ENCODE results near the gene SFT2D2. TPM values are rescaled to one million over a fixed set of nuclear protein-coding genes. Genes with fewer than 3 reads are reported as not detected.

Gene SFT2D2
- 10.5 to 18.1 TPM (median 14.5 TPM) in 5 replicates for total RNA-seq (2022; extraction: Qiagen RNA extraction; ENCODE audit: low read depth)

GRCh38 chr1:168225476-168226190, at the start of gene SFT2D2:
SFT2D2 (plus strand) TSS chr1:168226004; CDS start chr1:168226080, 76 bp downstream.

GRCh38 chr1:168178638-168179437, 47.0 kb upstream of the SFT2D2 start, which contains the start of gene TIPRL:
TIPRL (plus strand) TSS chr1:168178962; CDS start chr1:168179078, 116 bp downstream.

GRCh38 chr1:168280296-168280927, 54.6 kb downstream of the SFT2D2 start, which contains the start of gene TBX19:
TBX19 (plus strand) TSS chr1:168280877; CDS start chr1:168281091, 214 bp downstream.

Other genes starting within 250 kb of the SFT2D2 start
- 8.7 to 21.3 TPM (median 16.4 TPM) in 5 replicates for gene GPR161, start 89.1 kb upstream of the SFT2D2 start, total RNA-seq (2022; extraction: Qiagen RNA extraction; ENCODE audit: low read depth)
- 25.6 to 43.3 TPM (median 30.4 TPM) in 5 replicates for gene TIPRL, start 47.0 kb upstream of the SFT2D2 start, total RNA-seq (2022; extraction: Qiagen RNA extraction; ENCODE audit: low read depth)
- 0.65 to 0.80 TPM (median 0.73 TPM) in 5 replicates for gene TBX19, start 54.9 kb downstream of the SFT2D2 start, total RNA-seq (2022; extraction: Qiagen RNA extraction; ENCODE audit: low read depth)